Stimulated activated CD4-positive, alpha-beta T cell treated with anti-CD3 and anti-CD28 coated beads, Interleukin-15, amount 100 ng/mL, for 24 hours (primary cell): Measurements from ENCODE around the gene MTUS2.

ENCODE experiments used
- DNase-seq: peaks from one replicate; pipeline ENCODE4 v3.0.0-alpha.2; 2020

MTUS2 gene

GRCh38 chr13:29536853-29537252 is 716.7 kb downstream of the MTUS2 start:
- DNase-seq: no peak

- no peak for DNase-seq
These were observed 717.9 kb downstream of the MTUS2 start for GRCh38 chr13:29537736-29538651.

GRCh38 chr13:29538652-29539040 is 718.5 kb downstream of the MTUS2 start:
- DNase-seq: no peak

DNA sequence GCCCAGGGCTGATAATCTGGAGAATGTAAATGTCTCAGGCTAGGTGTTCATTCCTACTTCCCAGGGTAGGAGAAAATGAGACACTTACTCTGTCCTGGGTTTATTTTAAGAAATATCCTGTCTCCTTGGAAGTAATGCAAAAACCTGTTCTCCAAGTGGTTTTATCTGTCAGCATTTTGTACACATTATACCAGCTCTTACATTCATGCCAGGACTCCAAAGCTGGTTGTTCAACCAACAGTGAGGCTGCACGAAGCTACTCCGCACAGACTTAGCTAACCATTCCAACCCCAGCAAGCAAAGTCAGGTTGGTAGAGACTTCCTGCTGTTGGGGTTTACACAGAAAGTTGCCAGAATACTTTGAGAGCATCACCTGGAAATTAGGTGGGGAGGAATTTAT is 719.7 kb downstream of the MTUS2 start:
- no peak for DNase-seq

GRCh38 chr13:29540334-29540733 is 720.2 kb downstream of the MTUS2 start:
- no peak for DNase-seq

DNA sequence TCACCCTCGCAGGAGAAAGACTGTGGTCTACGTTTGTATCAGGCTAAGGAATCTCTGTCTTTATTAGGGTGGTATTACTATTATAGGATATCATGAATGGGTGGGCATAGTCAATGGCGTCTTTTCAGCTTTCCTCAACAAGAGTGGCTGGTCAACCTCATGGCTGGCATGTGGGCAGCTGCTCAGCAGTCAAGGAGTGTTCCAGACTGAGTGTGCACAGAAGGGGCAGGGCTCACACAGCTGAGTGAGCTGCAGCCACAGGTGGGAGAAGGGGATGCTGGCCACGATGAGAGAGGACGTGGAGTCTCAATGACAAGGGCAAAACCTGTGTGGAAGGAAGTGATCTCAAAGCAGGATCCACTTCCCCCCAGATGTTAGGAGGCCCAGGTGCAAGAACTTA is 720.7 kb downstream of the MTUS2 start:
- no peak for DNase-seq

GRCh38 chr13:29541400-29541799 is 721.3 kb downstream of the MTUS2 start:
- DNase-seq: peak; percentile 17

- no peak for DNase-seq
These were observed 722.2 kb downstream of the MTUS2 start for GRCh38 chr13:29542381-29542780.

DNA sequence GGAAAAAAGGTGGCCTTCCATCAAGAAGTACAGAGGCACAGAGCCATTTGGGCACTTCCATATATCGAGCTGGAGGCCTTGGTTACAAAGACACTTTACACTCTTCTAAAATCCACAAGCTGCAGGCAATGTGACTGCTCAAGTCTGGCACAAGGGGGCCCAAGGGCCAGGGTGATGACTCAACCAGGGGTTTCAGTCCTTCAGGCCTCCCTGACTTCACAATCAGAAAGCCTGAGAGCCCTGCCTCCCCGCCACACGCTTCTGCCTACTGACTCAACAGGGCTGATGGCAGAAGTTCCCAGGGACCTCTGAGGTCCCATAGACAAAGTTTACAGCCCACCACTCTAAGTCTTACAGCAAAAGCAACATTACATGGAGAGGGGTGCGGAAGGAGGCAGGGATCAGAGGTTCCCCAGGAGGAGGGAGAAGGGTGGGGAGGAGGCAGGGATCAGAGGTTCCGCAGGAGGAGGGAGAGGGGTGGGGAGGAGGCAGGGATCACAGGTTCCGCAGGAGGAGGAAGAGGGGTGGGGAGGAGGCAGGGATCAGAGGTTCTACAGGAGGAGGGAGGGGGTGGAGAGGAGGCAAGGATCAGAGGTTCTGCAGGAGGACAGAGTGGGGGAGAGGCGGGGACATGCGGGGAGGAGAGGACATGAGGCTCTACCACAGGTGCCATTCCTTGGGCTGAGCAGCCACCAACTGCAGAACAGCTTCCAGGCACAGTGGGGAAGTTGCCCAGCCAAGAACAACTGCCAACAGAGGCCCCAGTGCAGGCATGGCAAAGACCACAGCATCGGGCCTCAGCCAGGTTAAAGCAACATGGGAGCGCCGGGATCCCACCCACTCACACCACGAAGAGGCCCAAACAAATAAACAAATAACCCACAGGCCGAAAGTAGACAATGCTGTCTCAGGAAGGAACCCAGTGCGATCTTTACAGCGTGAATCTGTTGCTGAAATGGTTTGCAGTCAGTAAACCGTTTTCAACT is 723.4 kb downstream of the MTUS2 start:
- peak; percentile 77 for DNase-seq

DNA sequence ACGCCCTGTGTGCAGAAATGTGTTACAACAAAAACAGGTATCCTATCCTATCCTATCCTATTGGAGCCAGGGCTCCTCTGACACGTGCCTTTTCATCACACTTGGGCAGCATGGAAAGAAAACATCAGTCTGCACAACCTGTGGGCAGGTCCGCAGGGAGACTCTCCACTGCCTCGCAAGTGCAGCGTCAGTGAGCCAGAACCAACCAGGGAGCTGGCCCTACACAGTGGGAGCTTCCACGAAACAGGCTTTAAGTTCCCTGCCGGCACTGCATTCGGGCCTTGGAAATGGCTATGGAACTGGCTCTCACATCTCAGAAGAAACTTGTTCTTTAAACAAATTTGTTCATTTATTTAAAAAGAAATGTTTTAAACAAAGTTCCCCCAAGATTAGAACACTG is 725.8 kb downstream of the MTUS2 start:
- no peak for DNase-seq

DNA sequence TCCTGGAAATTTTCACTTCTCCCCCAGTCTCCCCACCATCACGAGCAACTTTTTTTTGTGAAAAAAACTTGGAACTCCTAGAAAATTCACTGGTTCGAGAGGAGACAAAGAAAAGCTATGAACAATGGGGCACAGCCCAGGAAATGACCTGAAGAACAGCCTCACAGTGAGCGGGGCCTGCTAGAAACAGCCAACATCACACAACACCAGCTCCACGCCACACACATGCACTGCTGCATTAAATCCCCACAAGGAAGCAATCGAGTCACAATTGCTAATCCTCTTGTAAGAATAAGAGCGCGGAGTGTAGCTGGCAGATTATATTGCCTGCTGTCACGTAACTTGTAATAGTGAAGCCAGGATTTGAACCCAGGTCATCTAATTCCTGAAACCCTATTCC is 726.5 kb downstream of the MTUS2 start:
- no peak for DNase-seq

DNA sequence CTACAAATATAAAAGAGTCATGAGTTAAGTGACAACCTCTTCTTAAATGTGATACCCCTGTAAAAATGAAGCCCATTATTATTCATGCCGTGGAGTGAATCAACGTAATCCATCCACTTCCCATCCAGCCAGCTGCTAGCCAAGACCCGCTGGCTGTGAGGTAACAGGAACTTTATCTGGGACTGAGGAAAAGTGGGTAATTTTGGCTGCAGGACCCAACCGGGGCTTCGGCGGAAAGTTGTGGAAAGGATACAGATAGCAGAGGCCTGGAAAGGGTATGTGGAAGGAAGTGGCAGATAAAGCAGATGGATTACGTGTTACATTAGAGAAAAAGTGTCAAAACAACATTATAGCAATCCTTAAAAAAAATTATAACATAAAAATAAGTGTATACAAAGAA is 727.0 kb downstream of the MTUS2 start:
- no peak for DNase-seq

DNA sequence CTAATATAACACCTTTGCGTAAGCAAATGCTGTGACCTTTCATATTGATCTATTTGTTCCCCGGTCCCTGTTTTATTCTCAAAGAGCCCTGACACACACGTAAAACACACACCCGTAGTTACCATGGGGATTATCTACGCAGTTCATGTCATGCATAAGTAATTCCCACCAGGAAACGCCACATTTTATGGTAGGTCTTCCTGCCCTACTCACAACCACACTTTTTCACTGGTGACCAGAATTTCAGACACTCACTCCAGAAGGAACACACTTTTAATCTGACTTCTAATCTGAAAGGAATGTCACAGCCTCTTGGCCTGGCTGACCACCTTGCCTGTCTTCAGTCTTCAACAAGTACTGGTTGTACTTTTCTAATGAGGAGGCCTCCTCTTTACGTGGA is 728.6 kb downstream of the MTUS2 start:
- DNase-seq: no peak

DNA sequence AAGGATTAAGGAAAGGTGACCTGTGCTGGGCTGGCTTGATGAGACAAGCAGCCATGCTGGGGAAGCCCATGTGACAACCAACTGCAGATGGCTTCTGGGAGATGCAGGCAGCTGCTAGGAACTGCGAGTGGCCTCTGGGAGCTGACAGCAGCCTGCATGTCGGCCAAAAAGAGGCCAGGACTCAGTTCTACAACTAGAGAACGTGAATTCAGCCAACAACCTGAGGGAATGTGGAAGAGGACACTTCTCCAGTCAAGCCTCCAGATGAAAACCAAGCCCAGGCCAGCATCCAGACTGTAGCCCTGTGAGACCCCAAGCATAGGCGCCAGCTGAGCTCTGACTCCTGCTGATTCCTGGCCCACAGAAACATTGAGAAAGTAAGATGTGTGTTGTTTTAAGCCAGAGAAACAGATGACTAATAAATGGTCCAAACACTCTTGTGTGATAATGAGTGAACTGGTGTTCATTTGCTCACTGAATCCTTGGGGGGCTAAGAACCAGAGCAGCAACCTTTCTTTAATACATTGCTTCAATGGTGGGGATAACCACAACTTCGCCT is 730.4 kb downstream of the MTUS2 start:
- no peak for DNase-seq

DNA sequence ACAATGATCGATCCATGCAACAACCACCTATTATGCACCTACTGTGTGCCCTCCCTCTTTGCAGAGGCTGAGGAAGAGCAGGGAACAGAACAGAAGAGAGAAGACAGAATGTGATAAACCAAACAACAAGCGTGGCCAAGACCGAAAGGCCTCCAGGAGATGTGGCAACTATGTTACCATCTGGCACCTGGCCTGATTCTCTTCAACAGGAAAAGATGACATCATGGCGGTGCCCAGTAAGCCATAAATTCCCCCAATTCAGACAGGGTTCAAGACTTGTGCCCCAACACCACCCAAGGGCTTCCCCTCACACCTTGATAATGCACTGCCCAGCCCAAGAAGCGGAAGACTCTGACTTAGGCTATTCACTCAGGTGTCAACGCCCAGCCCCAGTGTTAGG is 731.1 kb downstream of the MTUS2 start:
- DNase-seq: no peak
